Liver (tissue), 9 donors: ENCODE data around the gene ALX4. TPM values are rescaled to one million over a fixed set of nuclear protein-coding genes. Genes with fewer than 3 reads are reported as not detected.

Source experiments
- DNase-seq: peaks from one replicate; pipeline ENCODE4 v3.0.0-alpha.2; 2017; ENCODE audit warnings: low spot score
- H3K27ac ChIP-seq, 2 donors: one replicate each; pipeline ENCODE4 v1.7.0; 2013; ENCODE audit warnings: inconsistent platforms in 2 of 2, low read length in 2 of 2, control low read depth in 1 of 2, low read depth in 1 of 2, mild to moderate bottlenecking in 1 of 2
- H3K27me3 ChIP-seq, 4 donors: one replicate each; pipeline versions ENCODE4 v1.6.1 to v1.7.0; 2013; ENCODE audit warnings: low read length in 3 of 4, inconsistent platforms in 1 of 4, mild to moderate bottlenecking in 1 of 4, moderate library complexity in 1 of 4; ENCODE audit not compliant: control insufficient read depth in 4 of 4, insufficient read depth in 4 of 4
- H3K36me3 ChIP-seq, 4 donors: one replicate each; pipeline versions ENCODE4 v1.6.1 to v1.7.0; 2013; ENCODE audit warnings: low read length in 3 of 4, mild to moderate bottlenecking in 3 of 4, low read depth in 1 of 4, moderate library complexity in 1 of 4; ENCODE audit not compliant: control insufficient read depth in 4 of 4, insufficient read depth in 3 of 4
- H3K4me1 ChIP-seq, 4 donors: one replicate each; pipeline versions ENCODE4 v1.6.1 to v1.7.0; 2013; ENCODE audit warnings: low read length in 3 of 4, mild to moderate bottlenecking in 3 of 4, moderate library complexity in 1 of 4; ENCODE audit not compliant: control insufficient read depth in 4 of 4, insufficient read depth in 4 of 4
- H3K4me3 ChIP-seq, 3 donors: one replicate each; pipeline versions ENCODE4 v1.6.1 to v1.7.0; 2013; ENCODE audit warnings: low read length in 3 of 3, control low read depth in 1 of 3, low read depth in 1 of 3, mild to moderate bottlenecking in 1 of 3
- H3K9ac ChIP-seq, 2 donors: one replicate each; pipeline ENCODE4 v1.7.0; 2013; ENCODE audit warnings: low read length in 2 of 2, mild to moderate bottlenecking in 2 of 2, moderate library complexity in 2 of 2, control low read depth in 1 of 2, low read depth in 1 of 2
- H3K9me3 ChIP-seq, 4 donors: one replicate each; pipeline versions ENCODE4 v1.6.1 to v1.7.0; 2013; ENCODE audit warnings: low read length in 3 of 4; ENCODE audit not compliant: control insufficient read depth in 4 of 4
- ATF3 ChIP-seq: IDR thresholded peaks from 2 replicates; pipeline ENCODE4 v1.6.1; 2016; ENCODE audit warnings: antibody characterized with exemption
- EGR1 ChIP-seq, 2 donors: IDR thresholded peaks; 2 replicates each; pipeline ENCODE4 v1.6.1; 2016 to 2018; ENCODE audit warnings: antibody characterized with exemption in 2 of 2, low read depth in 2 of 2
- FOXA1 ChIP-seq: IDR thresholded peaks from 2 replicates; pipeline ENCODE4 v1.6.1; 2016; ENCODE audit warnings: antibody characterized with exemption
- FOXA2 ChIP-seq: IDR thresholded peaks from 2 replicates; pipeline ENCODE4 v1.6.1; 2016; ENCODE audit warnings: antibody characterized with exemption
- GABPA ChIP-seq, 2 donors: IDR thresholded peaks in 1 of 2; conservative IDR thresholded peaks in 1 of 2; 2 replicates each; pipeline ENCODE4 v1.6.1; 2016; ENCODE audit warnings: antibody characterized with exemption in 2 of 2, mild to moderate bottlenecking in 1 of 2, moderate library complexity in 1 of 2
- HNF4A ChIP-seq, 2 donors: conservative IDR thresholded peaks; 2 replicates each; pipeline ENCODE4 v1.6.1; 2016; ENCODE audit warnings: antibody characterized with exemption in 2 of 2, mild to moderate bottlenecking in 2 of 2
- HNF4G ChIP-seq: IDR thresholded peaks from 2 replicates; pipeline ENCODE4 v1.6.1; 2016; ENCODE audit warnings: antibody characterized with exemption
- JUND ChIP-seq, 2 donors: IDR thresholded peaks; 2 replicates each; pipeline ENCODE4 v1.6.1; 2016; ENCODE audit warnings: antibody characterized with exemption in 2 of 2
- NR2F2 ChIP-seq: IDR thresholded peaks from 2 replicates; pipeline ENCODE4 v1.6.1; 2016; ENCODE audit warnings: antibody characterized with exemption
- RAD21 ChIP-seq, 2 donors: IDR thresholded peaks; 2 replicates each; pipeline ENCODE4 v1.6.1; 2016; ENCODE audit warnings: antibody characterized with exemption in 2 of 2, mild to moderate bottlenecking in 2 of 2
- REST ChIP-seq: IDR thresholded peaks from 2 replicates; pipeline ENCODE4 v1.6.1; 2016; ENCODE audit warnings: antibody characterized with exemption, mild to moderate bottlenecking
- SP1 ChIP-seq: IDR thresholded peaks from 2 replicates; pipeline ENCODE4 v1.6.1; 2018; ENCODE audit warnings: antibody characterized with exemption, mild to moderate bottlenecking
- TAF1 ChIP-seq: conservative IDR thresholded peaks from 2 replicates; pipeline ENCODE4 v1.6.1; 2016; ENCODE audit warnings: antibody characterized with exemption, mild to moderate bottlenecking
- YY1 ChIP-seq: IDR thresholded peaks from 2 replicates; pipeline ENCODE4 v1.6.1; 2016; ENCODE audit warnings: antibody characterized with exemption, mild to moderate bottlenecking
- ZBTB33 ChIP-seq: IDR thresholded peaks from 2 replicates; pipeline ENCODE4 v1.6.1; 2016; ENCODE audit warnings: antibody characterized with exemption
- WGBS: extraction: QIAGEN DNeasy Blood & Tissue Kit; methylation state at CpG from one replicate; pipeline ENCODE4 v1.1.7; 2013; 5-methylcytosine and 5-hydroxymethylcytosine counted together
- polyA plus RNA-seq, 2 donors: library from polyadenylated mRNA; stranded (reverse) in 1 of 2; unstranded in 1 of 2; fragments of 200-250 nt in 1 of 2; fragments of >200 nt in 1 of 2; fragmentation: Nextera tagmentation in 1 of 2; extraction: Ambion mirVana in 1 of 2; gene quantifications; one replicate each; pipeline versions ENCODE4 v1.2.1 to v1.2.3, GENCODE V29; 2013 to 2015
- total RNA-seq, 2 donors: library from RNA; depleted of rRNA; stranded (reverse); fragments of >200 nt; gene quantifications; one replicate each; pipeline ENCODE4 v1.2.3, GENCODE V29; 2014
- TF ChIP-seq, protein P1 (sequence below): fragments of 150-350 bp; IDR thresholded peaks from 2 replicates; pipeline ENCODE4 v1.5.1; 2017; ENCODE audit warnings: improper control_type of control experiment, low read depth, low read length; ENCODE audit not compliant: missing input control
- TF ChIP-seq, protein P2 (sequence below): IDR thresholded peaks from 2 replicates; pipeline ENCODE4 v1.6.1; 2016; ENCODE audit warnings: antibody characterized with exemption
- donor health status: healthy.
- donor health status: healthy.
- donor health status: healthy.
- donor health status: healthy.
- donor health status: healthy.

The ALX4 gene
- total and polyA plus RNA-seq, 4 donors: not detected

DNA sequence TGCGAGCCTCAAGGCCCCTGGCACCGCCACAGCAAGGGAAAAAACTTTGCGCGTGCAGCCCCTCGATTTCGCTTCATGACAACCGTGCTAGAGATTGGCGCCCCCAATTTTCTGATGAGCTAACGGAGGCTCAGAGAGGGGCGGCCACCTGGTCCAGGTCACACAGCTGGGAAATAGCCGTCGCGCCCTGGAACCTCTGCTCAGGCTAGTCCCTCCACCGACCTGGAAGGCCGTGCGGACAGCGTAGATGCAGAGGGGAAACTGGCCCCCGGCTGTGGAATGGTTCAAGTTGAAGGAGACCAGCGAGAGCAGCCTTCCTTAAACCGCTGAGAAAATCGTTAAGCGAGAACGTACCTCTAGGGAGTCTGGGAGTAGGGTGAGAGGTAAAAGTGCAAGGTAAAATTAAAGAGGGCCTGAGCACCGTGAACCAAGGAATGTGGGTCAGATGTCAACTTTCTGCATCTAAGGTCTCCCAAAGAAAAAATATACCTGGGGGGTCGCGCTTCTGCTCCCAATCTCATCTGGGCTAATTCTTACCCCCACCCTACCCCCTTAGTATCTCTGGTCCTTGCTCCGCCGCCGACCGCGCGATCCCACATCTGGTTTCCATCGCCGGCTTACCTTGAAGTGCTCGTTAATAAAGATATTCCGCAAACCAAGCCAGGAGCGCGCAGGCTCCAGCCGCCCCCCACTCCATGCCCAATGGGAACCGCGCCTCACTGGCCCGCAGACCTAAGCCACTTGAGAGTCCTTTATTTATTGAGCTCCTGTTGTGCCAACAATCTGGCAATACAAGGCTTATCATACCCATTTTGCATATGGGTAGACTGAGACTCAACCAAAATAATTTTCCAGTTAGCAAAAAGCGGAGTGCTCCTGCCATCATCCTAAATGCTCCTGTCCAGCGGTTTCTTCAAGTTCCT is 1.7 kb upstream of the ALX4 start:
- WGBS: 11% methylated on average over 44 of the region's 44 CpGs
- H3K27me3 ChIP-seq: peaks cover 10 to 45% (median 29%) of the 10 kb centered on the region in 4 donors
- no peak for DNase-seq
- H3K4me1 ChIP-seq: peaks cover 7 to 19% (median 14%) of the 10 kb centered on the region in 4 donors
- H3K36me3 ChIP-seq: no peaks in the 10 kb centered on the region
- H3K9me3 ChIP-seq: no peaks in the 10 kb centered on the region
- H3K4me3 ChIP-seq: no peak overlapping the region
- no peak overlapping the region for H3K9ac ChIP-seq
- TF ChIP-seq FOXA1: no peak
- TF ChIP-seq ZBTB33: no peak
- TF ChIP-seq YY1: no peak
- TF ChIP-seq ATF3: no peak
- no peak for TF ChIP-seq FOXA2
- TF ChIP-seq JUND (IDR thresholded peaks at IDR 0.05): no peak
- TF ChIP-seq RAD21 (IDR thresholded peaks at IDR 0.05): no peak
- TF ChIP-seq, protein P1, sequence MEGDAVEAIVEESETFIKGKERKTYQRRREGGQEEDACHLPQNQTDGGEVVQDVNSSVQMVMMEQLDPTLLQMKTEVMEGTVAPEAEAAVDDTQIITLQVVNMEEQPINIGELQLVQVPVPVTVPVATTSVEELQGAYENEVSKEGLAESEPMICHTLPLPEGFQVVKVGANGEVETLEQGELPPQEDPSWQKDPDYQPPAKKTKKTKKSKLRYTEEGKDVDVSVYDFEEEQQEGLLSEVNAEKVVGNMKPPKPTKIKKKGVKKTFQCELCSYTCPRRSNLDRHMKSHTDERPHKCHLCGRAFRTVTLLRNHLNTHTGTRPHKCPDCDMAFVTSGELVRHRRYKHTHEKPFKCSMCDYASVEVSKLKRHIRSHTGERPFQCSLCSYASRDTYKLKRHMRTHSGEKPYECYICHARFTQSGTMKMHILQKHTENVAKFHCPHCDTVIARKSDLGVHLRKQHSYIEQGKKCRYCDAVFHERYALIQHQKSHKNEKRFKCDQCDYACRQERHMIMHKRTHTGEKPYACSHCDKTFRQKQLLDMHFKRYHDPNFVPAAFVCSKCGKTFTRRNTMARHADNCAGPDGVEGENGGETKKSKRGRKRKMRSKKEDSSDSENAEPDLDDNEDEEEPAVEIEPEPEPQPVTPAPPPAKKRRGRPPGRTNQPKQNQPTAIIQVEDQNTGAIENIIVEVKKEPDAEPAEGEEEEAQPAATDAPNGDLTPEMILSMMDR: no peak
- no peak for TF ChIP-seq EGR1 (IDR thresholded peaks at IDR 0.05; ENCODE audit: low read depth in 2 of 2)
- no peak for TF ChIP-seq REST
- no peak for TF ChIP-seq GABPA (IDR thresholded peaks at IDR 0.05 in 1 of 2, conservative IDR thresholded peaks at IDR 0.05 in 1 of 2)
- no peak for TF ChIP-seq HNF4G
- no peak for TF ChIP-seq NR2F2
- no peak for TF ChIP-seq HNF4A (conservative IDR thresholded peaks at IDR 0.05)
- TF ChIP-seq TAF1: no peak
- TF ChIP-seq, protein P2, sequence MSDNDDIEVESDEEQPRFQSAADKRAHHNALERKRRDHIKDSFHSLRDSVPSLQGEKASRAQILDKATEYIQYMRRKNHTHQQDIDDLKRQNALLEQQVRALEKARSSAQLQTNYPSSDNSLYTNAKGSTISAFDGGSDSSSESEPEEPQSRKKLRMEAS: no peak
- TF ChIP-seq SP1: no peak
- H3K27ac ChIP-seq: no peak overlapping the region
